OCI-M2 (cell line): Measurements from ENCODE around the gene CD7.
A peak's percentile ranks its signal among the peaks of the same experiment; 100 is the strongest.
"Not testable (repeated sequence)": the region's sequence is repeated elsewhere in the genome, so short reads cannot be mapped to it uniquely, and the experiment has no call there.

Experiments
- DNase-seq: peaks from one replicate; lab custom pipeline; 2025; ENCODE audit not compliant: unreplicated experiment; lab: John Stamatoyannopoulos, UW

Gene CD7

GRCh38 chr17:82317394-82318168 lies at the start of gene CD7:
Gene CD7 (minus strand): TSS chr17:82317608. CDS start chr17:82317495, 113 bp downstream.
- DNase-seq: no peak

GRCh38 chr17:82366749-82367148 lies 49.3 kb upstream of the CD7 start:
- no peak for DNase-seq

- DNase-seq: no peak
Measured at GRCh38 chr17:82365606-82366295, 48.3 kb upstream of the CD7 start.

GRCh38 chr17:82361885-82362633 lies 44.7 kb upstream of the CD7 start:
- no peak for DNase-seq

GRCh38 chr17:82359451-82360074 lies 42.2 kb upstream of the CD7 start:
- not testable (repeated sequence) for DNase-seq

- DNase-seq: no peak
Measured at GRCh38 chr17:82358465-82359350, 41.3 kb upstream of the CD7 start, which contains the start of gene TEX19. Gene TEX19 (plus strand): TSS chr17:82359247. CDS start chr17:82362151, 2,904 bp downstream.

- no peak for DNase-seq
Measured at GRCh38 chr17:82357394-82357793, 40.0 kb upstream of the CD7 start.

- DNase-seq: no peak
Measured at GRCh38 chr17:82356845-82357355, 39.5 kb upstream of the CD7 start.

GRCh38 chr17:82355770-82356427 lies 38.5 kb upstream of the CD7 start:
- DNase-seq: no peak

- DNase-seq: no peak
Measured at GRCh38 chr17:82354804-82355308, 37.4 kb upstream of the CD7 start.

- DNase-seq: no peak
Measured at GRCh38 chr17:82353484-82353883, 36.1 kb upstream of the CD7 start.

- DNase-seq: peak; percentile 12
Measured at GRCh38 chr17:82351713-82352488, 34.5 kb upstream of the CD7 start.

- DNase-seq: no peak
Measured at GRCh38 chr17:82351254-82351712, 33.9 kb upstream of the CD7 start.

GRCh38 chr17:82350182-82351030 lies 33.0 kb upstream of the CD7 start:
- no peak for DNase-seq

GRCh38 chr17:82349287-82349701 lies 31.9 kb upstream of the CD7 start:
- DNase-seq: no peak

- no peak for DNase-seq
Measured at GRCh38 chr17:82348866-82349265, 31.5 kb upstream of the CD7 start.

- no peak for DNase-seq
Measured at GRCh38 chr17:82348434-82348833, 31.0 kb upstream of the CD7 start.
